Endothelial cell of umbilical vein (primary cell): ENCODE data around the gene ZNF302. TPM values are rescaled to one million over a fixed set of nuclear protein-coding genes. Genes with fewer than 3 reads are reported as not detected.

ENCODE experiments used
- BruUV-seq: library from RNA; stranded (reverse); fragments of 400-500 nt; replicated peaks from 2 replicates; lab custom pipeline; 2021; lab: Mats Ljungman, UMichigan
- CTCF ChIA-PET: fragments of 300-600, 350-600 bp; sonication (Branson Sonifier 250); formaldehyde crosslinking; loops from one replicate; lab custom pipeline; 2021; ENCODE audit warnings: antibody characterized with exemption, inconsistent platforms; lab: Charles Lee
- POLR2A ChIA-PET: fragments of 300-600, 350-600 bp; sonication (Branson Sonifier 250); formaldehyde crosslinking; loops from one replicate; lab custom pipeline; 2021; ENCODE audit warnings: antibody characterized with exemption, inconsistent platforms; lab: Charles Lee
- DNase-seq: peaks from one replicate; pipeline ENCODE4 v3.0.0-alpha.2; 2011; ENCODE audit warnings: low read depth, low spot score
- FAIRE-seq: peaks from 2 replicates; lab custom pipeline; 2011; peaks lifted over from hg19 to GRCh38; lab: Jason Lieb, UNC
- H2AFZ ChIP-seq: 2 replicates; pipeline ENCODE4 v1.6.0; 2012; ENCODE audit warnings: low read depth, low read length, control low read depth, inconsistent platforms
- H3K27ac ChIP-seq: 2 replicates; pipeline ENCODE4 v1.5.1; 2011; ENCODE audit warnings: low read depth, mild to moderate bottlenecking, control low read depth, low read length, moderate library complexity; ENCODE audit not compliant: insufficient read depth
- H3K27me3 ChIP-seq, 2 experiments: 2 replicates each; pipeline versions ENCODE4 v1.6.0 to v1.6.1; 2011; ENCODE audit warnings: low read length in 2 of 2, mixed read lengths in 1 of 2; ENCODE audit not compliant: control insufficient read depth in 2 of 2, insufficient read depth in 2 of 2
- H3K36me3 ChIP-seq, 2 experiments: 2 replicates in 1 of 2; 3 replicates in 1 of 2; pipeline ENCODE4 v1.5.1; 2011; ENCODE audit warnings: low read length in 2 of 2, mild to moderate bottlenecking in 1 of 2, moderate library complexity in 1 of 2; ENCODE audit not compliant: control insufficient read depth in 2 of 2, insufficient read depth in 2 of 2; ENCODE audit errors: extremely low read depth in 1 of 2
- H3K4me1 ChIP-seq: 3 replicates; pipeline ENCODE4 v1.5.1; 2011; ENCODE audit warnings: mild to moderate bottlenecking, low read length; ENCODE audit not compliant: control insufficient read depth, insufficient read depth; ENCODE audit errors: extremely low read depth
- H3K4me2 ChIP-seq: 2 replicates; pipeline ENCODE4 v1.6.1; 2011; ENCODE audit warnings: low read length, control low read depth, mixed read lengths; ENCODE audit not compliant: insufficient read depth
- H3K4me3 ChIP-seq, 3 experiments: fragments of 200-600 bp in 1 of 3; sonication (generic), shearing (Covaris generic) in 1 of 3; replicated peaks in 1 of 3; 2 replicates each; pipeline ENCODE4 v1.5.1; 2011 to 2016; ENCODE audit warnings: control low read depth in 3 of 3, low read length in 3 of 3, mild to moderate bottlenecking in 2 of 3, inconsistent platforms in 1 of 3, low read depth in 1 of 3, moderate library complexity in 1 of 3; ENCODE audit not compliant: insufficient read depth in 1 of 3
- H3K79me2 ChIP-seq: 2 replicates; pipeline ENCODE4 v1.6.0; 2012; ENCODE audit warnings: low read length, inconsistent platforms; ENCODE audit not compliant: control insufficient read depth, insufficient read depth
- H3K9ac ChIP-seq: replicated peaks from 2 replicates; pipeline ENCODE3; 2011; ENCODE audit warnings: low read length, control low read depth; ENCODE audit not compliant: insufficient read depth; ENCODE audit errors: extremely low read depth
- H3K9me1 ChIP-seq: replicated peaks from 3 replicates; pipeline ENCODE4 v1.6.0; 2011; ENCODE audit warnings: mild to moderate bottlenecking, low read length; ENCODE audit not compliant: control insufficient read depth, insufficient read depth; ENCODE audit errors: extremely low read depth
- H3K9me3 ChIP-seq: replicated peaks from 2 replicates; pipeline ENCODE4 v1.5.1; 2012; ENCODE audit warnings: low read length, inconsistent platforms; ENCODE audit not compliant: control insufficient read depth, insufficient read depth
- H4K20me1 ChIP-seq: replicated peaks from 2 replicates; pipeline ENCODE3; 2011; ENCODE audit warnings: mild to moderate bottlenecking, low read length; ENCODE audit not compliant: control insufficient read depth, insufficient read depth; ENCODE audit errors: extremely low read depth
- EZH2 ChIP-seq: IDR thresholded peaks from 2 replicates; pipeline ENCODE4 v1.6.1; 2012; ENCODE audit warnings: borderline replicate concordance, low read depth, mild to moderate bottlenecking, moderate library complexity, low read length, inconsistent platforms; ENCODE audit not compliant: severe bottlenecking
- FOS ChIP-seq: IDR thresholded peaks from 2 replicates; pipeline ENCODE4 v1.6.1; 2011; ENCODE audit warnings: mild to moderate bottlenecking, low read length, moderate library complexity, borderline replicate concordance; ENCODE audit not compliant: insufficient read depth
- GATA2 ChIP-seq: IDR thresholded peaks from 2 replicates; pipeline ENCODE4 v1.7.0; 2011; ENCODE audit warnings: low read depth, mild to moderate bottlenecking, moderate library complexity, mixed read lengths, low read length; ENCODE audit not compliant: insufficient read length, insufficient read depth
- JUN ChIP-seq: IDR thresholded peaks from 2 replicates; pipeline ENCODE4 v1.6.1; 2011; ENCODE audit warnings: borderline replicate concordance, low read depth; ENCODE audit not compliant: insufficient read length, insufficient read depth
- MYC ChIP-seq: IDR thresholded peaks from one replicate; pipeline ENCODE4 v1.6.1; 2011; ENCODE audit warnings: mild to moderate bottlenecking, low read depth, low read length
- POLR2A ChIP-seq: IDR thresholded peaks from 2 replicates; pipeline ENCODE4 v1.6.1; 2012; ENCODE audit warnings: low read depth, mild to moderate bottlenecking, control low read depth, low read length
- POLR2AphosphoS5 ChIP-seq: IDR thresholded peaks from 2 replicates; pipeline ENCODE4 v1.6.1; 2012; ENCODE audit warnings: low read depth, mild to moderate bottlenecking, control low read depth, low read length, moderate library complexity; ENCODE audit not compliant: insufficient read depth
- dilution Hi-C: fragments of 300-500 bp; cut with MboI; formaldehyde crosslinking; loops from one replicate; pipeline ENCODE4 v1.15.0; 2019; ENCODE audit warnings: low sequenced_read_pairs; ENCODE audit not compliant: extremely low pct_ligation_motif_present
- intact Hi-C: fragments of 100-400 bp; cut with micrococcal nuclease; formaldehyde crosslinking; loops from one replicate; pipeline ENCODE4 v1.10.0; 2022
- polyA plus RNA-seq, 4 experiments: library from polyadenylated mRNA; depleted of rRNA in 3 of 4; stranded (reverse) in 3 of 4; unstranded in 1 of 4; fragments of >200 nt; gene quantifications; 2 replicates each; pipeline versions ENCODE4 v1.2.1 to v1.2.3, GENCODE V29; 2011 to 2012; ENCODE audit warnings: missing spikeins in 1 of 4
- total RNA-seq: library from RNA; stranded (reverse); gene quantifications from 2 replicates; pipeline ENCODE4 v1.2.3, GENCODE V29; 2021
- TF ChIP-seq, protein P1 (sequence below), 2 donors: IDR thresholded peaks; 1 replicate in 1 of 2; 2 replicates in 1 of 2; pipeline ENCODE4 v1.5.1; 2011; ENCODE audit warnings: low read length in 2 of 2, mild to moderate bottlenecking in 2 of 2, moderate library complexity in 2 of 2, control low read depth in 1 of 2, inconsistent platforms in 1 of 2, low read depth in 1 of 2; ENCODE audit not compliant: insufficient read depth in 1 of 2; ENCODE audit errors: extremely low read depth in 1 of 2
- TF ChIP-seq, protein P2 (sequence below): IDR thresholded peaks from 2 replicates; pipeline ENCODE4 v1.6.1; 2011; ENCODE audit not compliant: insufficient read depth, insufficient read length

Gene ZNF302
- total and polyA plus RNA-seq, 2 donors (not counting 3 experiments of a cell fraction or from before 2014, with no cell fraction given) = 8.1 to 15.6 TPM

DNA sequence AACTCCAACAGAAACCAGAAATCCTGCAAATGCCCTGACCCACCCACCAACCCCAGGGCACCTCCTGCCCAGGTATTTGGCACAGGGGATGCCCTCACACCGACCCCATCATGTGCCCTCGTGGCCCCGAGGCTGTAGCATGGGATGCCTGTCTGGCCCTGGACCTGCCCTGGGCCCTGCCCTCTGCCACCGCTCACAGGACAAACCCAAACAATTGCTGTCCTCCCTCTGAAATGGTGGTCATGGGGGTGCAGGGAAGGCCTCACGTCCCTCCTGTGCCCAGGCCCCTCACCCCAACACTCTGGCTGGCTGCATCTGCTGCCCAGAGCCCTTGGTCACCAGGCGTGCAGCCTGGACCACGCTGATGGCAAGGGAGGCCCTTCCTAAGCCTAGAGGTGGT is 54.5 kb downstream of the ZNF302 start:
- Histone ChIP-seq H3K9me1 (no peaks in the 10 kb centered on the region), H3K27ac (no peak overlapping the region), H3K9me3 (no peaks in the 10 kb centered on the region), H3K9ac (no peak overlapping the region), H3K79me2 (no peaks in the 10 kb centered on the region), H4K20me1 (no peaks in the 10 kb centered on the region), H2AFZ (no peak overlapping the region), H3K36me3 (no peaks in the 10 kb centered on the region), H3K27me3 (no peaks in the 10 kb centered on the region), H3K4me3 (no peak overlapping the region), H3K4me1 (peaks cover 3% of the 10 kb centered on the region), H3K4me2 (no peak overlapping the region)
- no peak for TF ChIP-seq POLR2AphosphoS5
- TF ChIP-seq MYC = no peak
- TF ChIP-seq EZH2 = no peak
- TF ChIP-seq, protein P1, sequence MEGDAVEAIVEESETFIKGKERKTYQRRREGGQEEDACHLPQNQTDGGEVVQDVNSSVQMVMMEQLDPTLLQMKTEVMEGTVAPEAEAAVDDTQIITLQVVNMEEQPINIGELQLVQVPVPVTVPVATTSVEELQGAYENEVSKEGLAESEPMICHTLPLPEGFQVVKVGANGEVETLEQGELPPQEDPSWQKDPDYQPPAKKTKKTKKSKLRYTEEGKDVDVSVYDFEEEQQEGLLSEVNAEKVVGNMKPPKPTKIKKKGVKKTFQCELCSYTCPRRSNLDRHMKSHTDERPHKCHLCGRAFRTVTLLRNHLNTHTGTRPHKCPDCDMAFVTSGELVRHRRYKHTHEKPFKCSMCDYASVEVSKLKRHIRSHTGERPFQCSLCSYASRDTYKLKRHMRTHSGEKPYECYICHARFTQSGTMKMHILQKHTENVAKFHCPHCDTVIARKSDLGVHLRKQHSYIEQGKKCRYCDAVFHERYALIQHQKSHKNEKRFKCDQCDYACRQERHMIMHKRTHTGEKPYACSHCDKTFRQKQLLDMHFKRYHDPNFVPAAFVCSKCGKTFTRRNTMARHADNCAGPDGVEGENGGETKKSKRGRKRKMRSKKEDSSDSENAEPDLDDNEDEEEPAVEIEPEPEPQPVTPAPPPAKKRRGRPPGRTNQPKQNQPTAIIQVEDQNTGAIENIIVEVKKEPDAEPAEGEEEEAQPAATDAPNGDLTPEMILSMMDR (IDR thresholded peaks at IDR 0.05; ENCODE audit: extremely low read depth in 1 of 2, insufficient read depth in 1 of 2, low read depth in 1 of 2, low read length in 2 of 2) = no peak
- no peak for TF ChIP-seq GATA2
- TF ChIP-seq, protein P2, sequence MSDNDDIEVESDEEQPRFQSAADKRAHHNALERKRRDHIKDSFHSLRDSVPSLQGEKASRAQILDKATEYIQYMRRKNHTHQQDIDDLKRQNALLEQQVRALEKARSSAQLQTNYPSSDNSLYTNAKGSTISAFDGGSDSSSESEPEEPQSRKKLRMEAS = no peak
- no peak for TF ChIP-seq FOS
- no peak for TF ChIP-seq JUN
- no peak for TF ChIP-seq POLR2A
- DNase-seq (no peak), FAIRE-seq (no peak)
- no TSS peak for BruUV-seq
- dilution Hi-C loops = no loop called here
- ChIA-PET POLR2A (no interaction called here), CTCF (no interaction called here)
- intact Hi-C loops = loop anchor here (10.0 kb wide), 1 partner anchor 193 kb away; the partner anchor contains the start of gene ZNF30
